HFF-Myc (cell line): ENCODE results near the gene ZPBP2.
"Not testable (repeated sequence)": the region's sequence is repeated elsewhere in the genome, so short reads cannot be mapped to it uniquely, and the experiment has no call there.

Source experiments
- DNase-seq: peaks from one replicate; pipeline ENCODE4 v3.0.0-alpha.2; 2011; ENCODE audit warnings: low read depth; ENCODE audit errors: extremely low read depth
- H3K4me3 ChIP-seq: replicated peaks from 2 replicates; pipeline ENCODE4 v1.5.1; 2011; ENCODE audit warnings: low read depth, mild to moderate bottlenecking, control low read depth, low read length
- CTCF ChIP-seq: IDR thresholded peaks from 2 replicates; pipeline ENCODE4 v1.5.1; 2012; ENCODE audit warnings: mild to moderate bottlenecking, low read depth, low read length, control low read depth; ENCODE audit errors: missing control alignments

Gene ZPBP2

GRCh38 chr17:39838784-39839183 lies 29.2 kb upstream of the ZPBP2 start:
- no peak for TF ChIP-seq CTCF
- no peak for DNase-seq
- no peak overlapping the region for H3K4me3 ChIP-seq

DNA sequence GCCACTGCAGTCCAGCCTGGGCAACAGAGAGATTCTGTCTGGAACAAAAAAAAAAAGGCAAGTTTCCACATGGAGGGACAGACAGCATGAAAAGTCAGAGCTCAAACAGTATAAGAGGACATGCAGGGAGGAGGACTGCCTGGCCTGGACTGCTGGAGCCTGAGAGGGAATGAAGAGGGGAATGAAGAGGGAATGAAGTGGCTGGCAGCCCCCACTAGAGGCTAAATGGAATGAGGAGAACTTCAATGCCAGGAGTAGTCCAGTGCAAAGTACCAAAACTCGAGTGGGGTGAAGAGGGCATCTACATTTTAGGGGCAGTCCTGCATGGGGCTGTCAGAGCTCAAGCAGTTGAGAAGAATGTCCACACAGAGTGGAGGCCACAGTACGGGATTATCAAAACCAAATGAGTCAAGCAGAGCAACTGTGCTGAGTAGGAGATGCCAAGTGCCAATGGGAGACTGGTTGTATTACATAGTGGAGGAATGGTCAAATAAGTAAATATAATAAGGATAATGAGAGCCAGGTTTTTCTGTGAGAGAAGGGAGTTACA lies 26.8 kb upstream of the ZPBP2 start:
- H3K4me3 ChIP-seq, result no peak overlapping the region
- DNase-seq, result no peak
- no peak for TF ChIP-seq CTCF

GRCh38 chr17:39845052-39845846 lies 22.8 kb upstream of the ZPBP2 start:
- no peak for DNase-seq
- H3K4me3 ChIP-seq, result no peak overlapping the region
- no peak for TF ChIP-seq CTCF

DNA sequence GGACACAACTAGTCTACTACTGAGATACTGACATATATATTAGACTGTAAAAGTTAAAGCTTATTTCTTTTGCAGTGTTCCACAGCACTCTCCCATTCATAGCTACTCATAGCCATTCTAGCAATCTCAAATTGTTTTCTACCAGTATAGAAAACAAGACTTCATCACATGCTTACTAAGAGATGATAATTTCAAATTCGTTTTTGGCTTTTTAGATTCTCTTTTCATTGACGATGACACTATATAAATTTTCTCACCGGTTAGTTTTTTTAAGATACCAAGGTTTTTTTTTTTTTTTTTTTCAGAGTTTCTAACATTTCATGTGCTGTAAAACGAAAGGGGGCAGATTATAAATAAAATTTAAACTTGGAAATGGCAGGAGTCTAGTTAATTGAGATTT lies 21.8 kb upstream of the ZPBP2 start:
- H3K4me3 ChIP-seq, result no peak overlapping the region
- DNase-seq, result no peak
- TF ChIP-seq CTCF, result no peak

GRCh38 chr17:39848600-39848999 lies 19.4 kb upstream of the ZPBP2 start:
- no peak for TF ChIP-seq CTCF
- no peak overlapping the region for H3K4me3 ChIP-seq
- no peak for DNase-seq

DNA sequence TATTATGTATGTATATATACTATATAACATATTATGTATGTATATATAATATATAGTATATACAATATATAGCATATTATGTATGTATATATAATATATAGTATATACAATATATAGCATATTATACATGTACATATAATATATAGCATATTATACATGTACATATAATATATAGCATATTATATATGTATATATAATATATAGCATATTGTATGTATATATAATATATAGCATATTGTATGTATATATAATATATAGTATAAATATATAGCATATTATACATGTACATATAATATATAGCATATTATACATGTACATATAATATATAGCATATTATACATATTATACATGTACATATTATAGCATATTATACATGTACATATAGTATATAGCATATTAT lies 17.8 kb upstream of the ZPBP2 start:
- H3K4me3 ChIP-seq, DNase-seq: not testable (repeated sequence)

GRCh38 chr17:39852239-39852638 lies 15.8 kb upstream of the ZPBP2 start:
- no peak overlapping the region for H3K4me3 ChIP-seq
- no peak for TF ChIP-seq CTCF
- no peak for DNase-seq
